AG08395 (cell line): Measurements from ENCODE around the gene SCRT2.
A peak's percentile ranks its signal among the peaks of the same experiment; 100 is the strongest.

ENCODE experiments used
- DNase-seq: peaks from one replicate; pipeline ENCODE4 v3.0.0; 2012; ENCODE audit warnings: mixed read lengths, low spot score

The SCRT2 gene

GRCh38 chr20:634148-634925 lies 41.3 kb downstream of the SCRT2 start:
- DNase-seq, result no peak

GRCh38 chr20:631101-631500 lies 44.5 kb downstream of the SCRT2 start:
- DNase-seq, result no peak

GRCh38 chr20:626579-626978 lies 49.0 kb downstream of the SCRT2 start:
- DNase-seq, result no peak

GRCh38 chr20:625360-625932 lies 50.2 kb downstream of the SCRT2 start:
- no peak for DNase-seq

GRCh38 chr20:623704-624103 lies 51.9 kb downstream of the SCRT2 start:
- DNase-seq, result no peak

GRCh38 chr20:623021-623420 lies 52.6 kb downstream of the SCRT2 start:
- no peak for DNase-seq

- DNase-seq, result no peak
Observed at GRCh38 chr20:622161-622560, 53.4 kb downstream of the SCRT2 start.

GRCh38 chr20:621125-621756 lies 54.4 kb downstream of the SCRT2 start:
- peak; percentile 63 for DNase-seq

GRCh38 chr20:620246-620645 lies 55.4 kb downstream of the SCRT2 start:
- DNase-seq, result no peak

- no peak for DNase-seq
Observed at GRCh38 chr20:618980-619379, 56.6 kb downstream of the SCRT2 start.

- no peak for DNase-seq
Observed at GRCh38 chr20:617934-618690, 57.5 kb downstream of the SCRT2 start.

GRCh38 chr20:615514-615913 lies 60.1 kb downstream of the SCRT2 start:
- DNase-seq, result no peak

- DNase-seq, result no peak
Observed at GRCh38 chr20:611843-612185, 63.8 kb downstream of the SCRT2 start.
